GM21576 (cell line): ENCODE results near the gene MICALL2.
"Not testable (repeated sequence)": the region's sequence is repeated elsewhere in the genome, so short reads cannot be mapped to it uniquely, and the experiment has no call there.

Experiments
- ATAC-seq: cut with Tn5 transposase; IDR thresholded peaks from one replicate; pipeline ENCODE4 v1.9.1; 2021; ENCODE audit warnings: mild to moderate bottlenecking, moderate library complexity; ENCODE audit not compliant: unreplicated experiment

MICALL2 gene

GRCh38 chr7:1449951-1450350 lies 9.3 kb downstream of the MICALL2 start:
- ATAC-seq: no peak

GRCh38 chr7:1449501-1449900 lies 9.8 kb downstream of the MICALL2 start:
- no peak for ATAC-seq

GRCh38 chr7:1448958-1449357 lies 10.3 kb downstream of the MICALL2 start:
- no peak for ATAC-seq

GRCh38 chr7:1447551-1448244 lies 11.6 kb downstream of the MICALL2 start:
- no peak for ATAC-seq

GRCh38 chr7:1447112-1447511 lies 12.2 kb downstream of the MICALL2 start:
- no peak for ATAC-seq

- ATAC-seq: no peak
Observed at GRCh38 chr7:1446620-1447032, 12.6 kb downstream of the MICALL2 start.

- ATAC-seq: not testable (repeated sequence)
Observed at GRCh38 chr7:1446026-1446425, 13.2 kb downstream of the MICALL2 start.

- ATAC-seq: no peak
Observed at GRCh38 chr7:1445341-1445740, 13.9 kb downstream of the MICALL2 start.

GRCh38 chr7:1444925-1445322 lies 14.3 kb downstream of the MICALL2 start:
- no peak for ATAC-seq

- no peak for ATAC-seq
Observed at GRCh38 chr7:1444214-1444924, 14.9 kb downstream of the MICALL2 start.

GRCh38 chr7:1443587-1444200 lies 15.6 kb downstream of the MICALL2 start:
- not testable (repeated sequence) for ATAC-seq

GRCh38 chr7:1442355-1443124 lies 16.7 kb downstream of the MICALL2 start:
- no peak for ATAC-seq

- ATAC-seq: no peak
Observed at GRCh38 chr7:1441615-1442354, 17.5 kb downstream of the MICALL2 start.

GRCh38 chr7:1440620-1441019 lies 18.6 kb downstream of the MICALL2 start:
- ATAC-seq: no peak

- ATAC-seq: no peak
Observed at GRCh38 chr7:1439373-1440363, 19.6 kb downstream of the MICALL2 start.

- no peak for ATAC-seq
Observed at GRCh38 chr7:1438821-1439220, 20.4 kb downstream of the MICALL2 start.

GRCh38 chr7:1438208-1438607 lies 21.1 kb downstream of the MICALL2 start:
- ATAC-seq: no peak

- ATAC-seq: no peak
Observed at GRCh38 chr7:1437155-1437880, 22.0 kb downstream of the MICALL2 start.

GRCh38 chr7:1436608-1437007 lies 22.7 kb downstream of the MICALL2 start:
- no peak for ATAC-seq
